ENCODE measurements around the gene BTBD1. TPM values are rescaled to one million over a fixed set of nuclear protein-coding genes. Genes with fewer than 3 reads are reported as not detected.

The BTBD1 gene
- polyA plus RNA-seq, 4 donors: 30.1 to 66.5 (median 35.2) TPM

DNA sequence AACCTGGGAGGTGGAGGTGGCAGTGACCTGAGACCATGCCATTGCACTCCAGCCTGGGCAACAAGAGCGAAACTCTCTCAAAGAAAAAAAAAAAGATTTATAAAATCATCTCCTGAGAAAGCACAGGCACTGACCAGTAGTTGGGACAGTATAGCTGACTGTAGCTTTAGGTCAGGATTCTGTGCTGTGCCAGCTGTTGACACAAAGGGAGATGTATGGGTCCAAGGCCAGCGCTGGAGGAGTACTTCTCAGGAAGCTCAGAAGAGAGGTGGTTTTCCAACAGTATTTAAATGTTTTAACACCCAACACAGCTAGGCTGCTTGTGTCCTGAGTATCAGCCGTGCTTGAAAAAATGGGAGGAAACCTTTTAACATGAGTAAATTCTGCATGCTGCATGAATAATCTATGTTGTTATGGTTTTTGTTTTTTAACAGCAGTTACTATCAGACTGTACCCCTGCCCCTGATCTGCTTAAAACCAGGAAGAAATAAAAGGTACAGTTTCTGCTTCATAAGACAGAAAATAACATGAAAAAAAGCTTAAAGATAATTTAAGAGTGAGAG is 74.5 kb downstream of the BTBD1 start:
- FAIRE-seq (no peak), DNase-seq (no peak)
- Histone ChIP-seq H3K4me1 (ENCODE audit: control insufficient read depth in 3 of 3, insufficient read depth in 2 of 3, low read depth in 1 of 3, low read length in 2 of 3) (no peaks in the 10 kb centered on the region), H3K9me3 (ENCODE audit: control insufficient read depth in 2 of 2, insufficient read depth in 1 of 2, low read depth in 1 of 2, low read length in 1 of 2) (no peaks in the 10 kb centered on the region), H3K36me3 (ENCODE audit: control insufficient read depth in 3 of 3, insufficient read depth in 2 of 3, low read depth in 1 of 3, low read length in 3 of 3) (peaks cover 0 to 6% (median 0%) of the 10 kb centered on the region in 3 donors), H3K4me3 (ENCODE audit: low read depth in 1 of 3, low read length in 3 of 3) (no peak overlapping the region), H3K27me3 (ENCODE audit: control insufficient read depth in 3 of 3, insufficient read depth in 3 of 3, low read length in 3 of 3) (no peaks in the 10 kb centered on the region), H3K27ac (ENCODE audit: low read depth in 1 of 3, low read length in 2 of 3) (no peak overlapping the region)
- 88 to 91% (median 89%) methylated on average over 3 of the region's 3 CpGs for WGBS, 3 donors

DNA sequence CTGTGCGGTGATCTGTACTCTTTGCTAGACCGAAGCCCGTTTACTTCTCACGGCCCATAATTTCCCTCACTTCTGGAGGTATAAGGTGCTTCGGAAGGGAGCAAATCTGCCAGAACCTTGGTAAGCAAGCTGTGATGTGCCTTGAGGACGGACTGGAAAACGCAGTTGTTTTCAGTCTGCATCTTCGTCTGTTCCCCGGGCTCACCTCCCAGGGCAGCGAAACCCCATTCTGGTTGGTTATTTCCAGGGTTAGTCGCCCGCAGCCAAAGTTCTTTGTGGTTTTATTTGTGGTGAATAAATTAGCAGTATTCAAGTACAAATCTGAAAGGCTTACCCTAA is 80.6 kb downstream of the BTBD1 start:
- H3K36me3 ChIP-seq (ENCODE audit: control insufficient read depth in 3 of 3, insufficient read depth in 2 of 3, low read depth in 1 of 3, low read length in 3 of 3): peaks cover 0 to 6% (median 0%) of the 10 kb centered on the region in 3 donors
- peak overlapping the region; percentile 62 to 78 (median 73) for H3K4me3 ChIP-seq (ENCODE audit: low read depth in 1 of 3, low read length in 3 of 3)
- WGBS, 3 donors: 0 to 1% (median 0%) methylated on average over 11 to 12 of the region's 12 CpGs
- no peaks in the 10 kb centered on the region for H3K27me3 ChIP-seq (ENCODE audit: control insufficient read depth in 3 of 3, insufficient read depth in 3 of 3, low read length in 3 of 3)
- H3K9me3 ChIP-seq (ENCODE audit: control insufficient read depth in 2 of 2, insufficient read depth in 1 of 2, low read depth in 1 of 2, low read length in 1 of 2): peaks cover 0 to 4% of the 10 kb centered on the region in 2 donors
- FAIRE-seq (no peak), DNase-seq (no peak)
- peaks cover 0 to 7% (median 2%) of the 10 kb centered on the region in 3 donors for H3K4me1 ChIP-seq (ENCODE audit: control insufficient read depth in 3 of 3, insufficient read depth in 2 of 3, low read depth in 1 of 3, low read length in 2 of 3)
- peak overlapping the region; percentile 66 to 88 (median 82) for H3K27ac ChIP-seq (ENCODE audit: low read depth in 1 of 3, low read length in 2 of 3)

DNA sequence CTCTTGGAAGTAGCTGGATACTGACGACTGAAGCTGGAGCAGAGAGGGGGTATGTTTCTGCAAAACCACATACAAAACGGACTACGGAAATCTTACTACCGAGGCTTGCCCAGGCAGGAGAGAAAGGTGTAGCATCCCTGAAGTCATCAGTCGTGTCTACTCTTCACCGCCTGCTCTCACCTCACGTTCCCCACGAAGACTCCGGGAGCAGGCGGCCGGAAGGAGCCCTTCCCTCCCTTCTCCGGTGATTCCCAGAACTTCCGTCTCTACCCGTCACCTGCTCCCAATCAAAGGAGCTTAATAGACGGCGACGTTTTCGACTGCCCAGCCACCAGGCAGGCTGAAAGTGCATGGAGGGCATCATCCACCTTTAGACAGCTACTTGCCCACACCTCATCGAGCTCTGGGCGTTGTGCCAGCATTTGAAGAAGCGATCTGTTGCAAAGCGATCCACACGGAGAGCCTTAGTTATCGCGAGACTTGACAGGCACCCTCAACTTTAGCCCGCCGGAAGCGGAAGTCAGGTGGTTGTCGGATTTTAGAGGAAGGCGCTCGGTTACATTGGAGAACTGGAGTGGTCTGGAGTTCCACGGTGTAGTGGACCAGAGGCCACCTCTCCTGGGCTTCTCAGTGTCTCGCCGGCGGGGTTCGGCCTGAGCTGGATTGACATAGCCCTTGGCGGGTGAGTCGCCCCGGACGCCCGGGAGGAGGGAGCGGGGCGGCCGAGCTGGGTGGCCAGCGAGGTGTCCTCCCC is 81.2 kb downstream of the BTBD1 start, which contains the start of gene RAMAC:
RAMAC (plus strand) TSS at position 523 of the 754 bp plus-strand sequence. CDS start 2,809 bp downstream, outside the sequence.
- Histone ChIP-seq H3K4me3 (ENCODE audit: low read depth in 1 of 3, low read length in 3 of 3) (peak within 1 kb of the TSS; percentile 64 to 78 (median 73)), H3K4me1 (ENCODE audit: control insufficient read depth in 3 of 3, insufficient read depth in 2 of 3, low read depth in 1 of 3, low read length in 2 of 3) (peaks cover 0 to 7% (median 2%) of the 10 kb centered on the region in 3 donors), H3K36me3 (ENCODE audit: control insufficient read depth in 3 of 3, insufficient read depth in 2 of 3, low read depth in 1 of 3, low read length in 3 of 3) (peaks cover 0 to 6% (median 0%) of the 10 kb centered on the region in 3 donors), H3K27ac (ENCODE audit: low read depth in 1 of 3, low read length in 2 of 3) (peak within 1 kb of the TSS; percentile 66 to 89 (median 88)), H3K9me3 (ENCODE audit: control insufficient read depth in 2 of 2, insufficient read depth in 1 of 2, low read depth in 1 of 2, low read length in 1 of 2) (peaks cover 0 to 4% of the 10 kb centered on the region in 2 donors), H3K27me3 (ENCODE audit: control insufficient read depth in 3 of 3, insufficient read depth in 3 of 3, low read length in 3 of 3) (no peaks in the 10 kb centered on the region)
- WGBS, 3 donors: 1 to 3% (median 2%) methylated on average over 41 to 45 of the region's 45 CpGs
- DNase-seq (peak; percentile 97 to 98), FAIRE-seq (no peak)

DNA sequence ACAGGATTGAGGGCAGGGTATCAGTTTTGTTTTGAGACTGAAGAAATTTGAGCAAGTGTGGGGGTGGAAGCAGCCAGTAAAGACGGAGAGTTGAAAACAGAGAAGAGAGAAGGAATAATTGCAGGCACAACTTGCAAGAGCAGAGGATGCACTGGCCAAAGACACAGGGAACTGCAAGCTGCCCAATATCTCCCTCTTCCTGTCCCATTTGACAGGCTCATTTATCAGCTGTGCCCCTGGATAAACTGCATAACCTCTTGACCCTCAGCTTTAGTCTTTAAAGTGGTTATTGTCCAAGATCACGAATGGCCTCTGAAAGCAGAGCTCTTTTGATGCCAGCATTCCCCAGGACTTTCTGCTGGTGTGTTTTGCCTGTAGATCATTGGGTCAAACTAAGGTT is 86.1 kb downstream of the BTBD1 start:
- Histone ChIP-seq H3K27me3 (ENCODE audit: control insufficient read depth in 3 of 3, insufficient read depth in 3 of 3, low read length in 3 of 3) (no peaks in the 10 kb centered on the region), H3K36me3 (ENCODE audit: control insufficient read depth in 3 of 3, insufficient read depth in 2 of 3, low read depth in 1 of 3, low read length in 3 of 3) (no peaks in the 10 kb centered on the region), H3K27ac (ENCODE audit: low read depth in 1 of 3, low read length in 2 of 3) (no peak overlapping the region), H3K4me3 (ENCODE audit: low read depth in 1 of 3, low read length in 3 of 3) (no peak overlapping the region), H3K4me1 (ENCODE audit: control insufficient read depth in 3 of 3, insufficient read depth in 2 of 3, low read depth in 1 of 3, low read length in 2 of 3) (peaks cover 0 to 7% (median 2%) of the 10 kb centered on the region in 3 donors), H3K9me3 (ENCODE audit: control insufficient read depth in 2 of 2, insufficient read depth in 1 of 2, low read depth in 1 of 2, low read length in 1 of 2) (peaks cover 0 to 4% of the 10 kb centered on the region in 2 donors)
- FAIRE-seq: no peak
- WGBS, 3 donors: 57 to 74% (median 65%) methylated on average over 2 of the region's 2 CpGs
- no peak for DNase-seq

DNA sequence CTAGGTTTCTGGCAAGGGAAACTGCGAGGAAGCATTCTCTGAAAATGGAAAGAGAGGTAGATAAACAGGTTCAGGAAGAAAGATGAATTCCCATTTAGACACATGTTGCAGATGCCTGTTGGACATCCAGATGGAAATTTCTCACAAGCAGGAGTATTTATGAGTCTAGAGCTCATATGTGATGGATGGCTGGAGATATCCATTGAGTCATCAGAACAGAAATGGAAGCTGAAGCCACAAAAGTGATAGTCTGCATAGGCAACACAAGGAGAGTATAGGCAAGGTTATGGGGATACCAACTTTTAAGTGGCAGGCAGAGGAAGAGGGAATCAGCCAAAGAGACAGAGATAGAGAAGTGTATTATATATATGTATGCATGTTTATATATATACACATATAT is 87.3 kb downstream of the BTBD1 start:
- Histone ChIP-seq H3K27ac (ENCODE audit: low read depth in 1 of 3, low read length in 2 of 3) (no peak overlapping the region), H3K9me3 (ENCODE audit: control insufficient read depth in 2 of 2, insufficient read depth in 1 of 2, low read depth in 1 of 2, low read length in 1 of 2) (no peaks in the 10 kb centered on the region), H3K4me3 (ENCODE audit: low read depth in 1 of 3, low read length in 3 of 3) (no peak overlapping the region), H3K27me3 (ENCODE audit: control insufficient read depth in 3 of 3, insufficient read depth in 3 of 3, low read length in 3 of 3) (no peaks in the 10 kb centered on the region), H3K36me3 (ENCODE audit: control insufficient read depth in 3 of 3, insufficient read depth in 2 of 3, low read depth in 1 of 3, low read length in 3 of 3) (no peaks in the 10 kb centered on the region), H3K4me1 (ENCODE audit: control insufficient read depth in 3 of 3, insufficient read depth in 2 of 3, low read depth in 1 of 3, low read length in 2 of 3) (no peaks in the 10 kb centered on the region)
- 83 to 91% (median 86%) methylated on average over 1 of the region's 1 CpG for WGBS, 3 donors
- FAIRE-seq: no peak
- DNase-seq: no peak

DNA sequence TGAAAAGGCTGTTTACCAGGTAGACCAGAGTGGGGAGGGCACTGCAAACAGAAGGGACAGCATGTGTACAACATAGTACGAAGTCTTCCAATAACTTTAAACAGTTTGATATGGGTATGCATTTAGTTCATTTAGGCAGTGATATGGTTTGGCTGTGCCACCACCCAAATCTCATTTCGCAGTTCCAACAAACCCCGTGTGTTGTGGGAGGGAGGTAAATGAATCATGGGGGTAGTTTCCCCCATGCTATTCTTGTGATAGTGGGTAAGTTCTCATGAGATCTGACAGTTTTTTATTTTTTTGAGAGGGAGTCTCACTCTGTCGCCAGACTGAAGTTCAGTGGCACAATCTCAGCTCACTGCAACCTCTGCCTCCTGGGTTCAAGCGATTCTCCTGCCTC is 88.6 kb downstream of the BTBD1 start:
- no peaks in the 10 kb centered on the region for H3K27me3 ChIP-seq (ENCODE audit: control insufficient read depth in 3 of 3, insufficient read depth in 3 of 3, low read length in 3 of 3)
- no peaks in the 10 kb centered on the region for H3K4me1 ChIP-seq (ENCODE audit: control insufficient read depth in 3 of 3, insufficient read depth in 2 of 3, low read depth in 1 of 3, low read length in 2 of 3)
- no peaks in the 10 kb centered on the region for H3K36me3 ChIP-seq (ENCODE audit: control insufficient read depth in 3 of 3, insufficient read depth in 2 of 3, low read depth in 1 of 3, low read length in 3 of 3)
- H3K4me3 ChIP-seq (ENCODE audit: low read depth in 1 of 3, low read length in 3 of 3): no peak overlapping the region
- DNase-seq: no peak
- WGBS, 3 donors: 94 to 96% (median 95%) methylated on average over 5 of the region's 5 CpGs
- H3K9me3 ChIP-seq (ENCODE audit: control insufficient read depth in 2 of 2, insufficient read depth in 1 of 2, low read depth in 1 of 2, low read length in 1 of 2): no peaks in the 10 kb centered on the region
- no peak overlapping the region for H3K27ac ChIP-seq (ENCODE audit: low read depth in 1 of 3, low read length in 2 of 3)
- FAIRE-seq: no peak

DNA sequence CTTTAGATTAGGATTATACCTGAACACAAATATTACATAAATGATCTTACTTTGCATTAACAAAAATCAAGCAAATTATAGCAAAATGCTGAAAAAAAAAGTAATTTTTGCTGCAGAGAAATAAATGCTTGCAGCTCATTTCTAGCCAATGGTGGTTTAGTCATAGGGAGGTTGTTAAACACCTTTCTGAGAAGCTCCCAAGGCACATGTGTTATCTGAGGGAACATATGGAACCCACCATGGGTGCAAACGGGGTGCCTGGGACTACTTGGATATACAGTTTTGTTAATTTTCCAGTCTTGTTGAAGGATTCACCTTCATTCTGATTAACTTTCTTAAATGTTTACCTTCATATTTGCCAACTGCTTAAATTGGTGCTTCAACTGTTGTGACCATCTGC is 90.0 kb downstream of the BTBD1 start:
- H3K4me1 ChIP-seq (ENCODE audit: control insufficient read depth in 3 of 3, insufficient read depth in 2 of 3, low read depth in 1 of 3, low read length in 2 of 3): no peaks in the 10 kb centered on the region
- no peak for DNase-seq
- no peak overlapping the region for H3K4me3 ChIP-seq (ENCODE audit: low read depth in 1 of 3, low read length in 3 of 3)
- H3K9me3 ChIP-seq (ENCODE audit: control insufficient read depth in 2 of 2, insufficient read depth in 1 of 2, low read depth in 1 of 2, low read length in 1 of 2): no peaks in the 10 kb centered on the region
- H3K36me3 ChIP-seq (ENCODE audit: control insufficient read depth in 3 of 3, insufficient read depth in 2 of 3, low read depth in 1 of 3, low read length in 3 of 3): no peaks in the 10 kb centered on the region
- no peak overlapping the region for H3K27ac ChIP-seq (ENCODE audit: low read depth in 1 of 3, low read length in 2 of 3)
- FAIRE-seq: no peak
- 86 to 100% (median 89%) methylated on average over 1 of the region's 1 CpG for WGBS, 3 donors
- no peaks in the 10 kb centered on the region for H3K27me3 ChIP-seq (ENCODE audit: control insufficient read depth in 3 of 3, insufficient read depth in 3 of 3, low read length in 3 of 3)

DNA sequence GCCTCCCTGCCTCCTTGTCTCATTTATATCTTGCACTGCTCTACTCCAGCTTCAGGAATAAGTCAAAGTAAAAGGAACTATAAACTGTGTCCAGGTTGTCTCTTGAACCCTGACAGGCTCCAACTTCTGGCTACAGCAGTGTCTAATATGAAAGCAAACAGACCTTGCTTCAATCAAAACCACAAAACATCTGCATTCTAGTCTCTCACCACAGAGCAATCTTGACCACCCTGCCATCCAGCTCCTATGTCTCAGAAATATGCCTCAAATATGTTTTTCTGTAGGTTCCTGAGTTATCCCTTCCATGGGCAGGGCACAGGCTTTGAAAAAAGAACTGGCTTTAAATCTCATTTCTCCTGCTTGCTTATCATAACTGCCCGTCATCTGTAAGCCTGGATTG is 94.1 kb downstream of the BTBD1 start:
- Histone ChIP-seq H3K36me3 (ENCODE audit: control insufficient read depth in 3 of 3, insufficient read depth in 2 of 3, low read depth in 1 of 3, low read length in 3 of 3) (no peaks in the 10 kb centered on the region), H3K27me3 (ENCODE audit: control insufficient read depth in 3 of 3, insufficient read depth in 3 of 3, low read length in 3 of 3) (no peaks in the 10 kb centered on the region), H3K27ac (ENCODE audit: low read depth in 1 of 3, low read length in 2 of 3) (no peak overlapping the region), H3K4me1 (ENCODE audit: control insufficient read depth in 3 of 3, insufficient read depth in 2 of 3, low read depth in 1 of 3, low read length in 2 of 3) (no peaks in the 10 kb centered on the region), H3K9me3 (ENCODE audit: control insufficient read depth in 2 of 2, insufficient read depth in 1 of 2, low read depth in 1 of 2, low read length in 1 of 2) (no peaks in the 10 kb centered on the region), H3K4me3 (ENCODE audit: low read depth in 1 of 3, low read length in 3 of 3) (no peak overlapping the region)
- FAIRE-seq (no peak), DNase-seq (no peak)
- 81 to 90% (median 81%) methylated on average over 1 of the region's 1 CpG for WGBS, 3 donors

All from small intestine (tissue), 7 donors.